AG09309 (cell line): ENCODE measurements around the gene MAN1A2.

Experiments
- DNase-seq: peaks from one replicate; pipeline ENCODE4 v3.0.0-alpha.2; 2010; ENCODE audit warnings: low read depth
- H3K4me3 ChIP-seq: 2 replicates; pipeline ENCODE4 v1.5.1; 2011; ENCODE audit warnings: mild to moderate bottlenecking, low read depth, low read length, moderate library complexity; ENCODE audit not compliant: control insufficient read depth
- CTCF ChIP-seq: IDR thresholded peaks from 2 replicates; pipeline ENCODE4 v1.5.1; 2011; ENCODE audit warnings: mild to moderate bottlenecking, low read depth, low read length, inconsistent platforms; ENCODE audit not compliant: insufficient read depth, control insufficient read depth; ENCODE audit errors: missing control alignments

The MAN1A2 gene

GRCh38 chr1:117523111-117523510 is 155.9 kb downstream of the MAN1A2 start:
- no peak for DNase-seq
- H3K4me3 ChIP-seq = no peak overlapping the region
- no peak for TF ChIP-seq CTCF

DNA sequence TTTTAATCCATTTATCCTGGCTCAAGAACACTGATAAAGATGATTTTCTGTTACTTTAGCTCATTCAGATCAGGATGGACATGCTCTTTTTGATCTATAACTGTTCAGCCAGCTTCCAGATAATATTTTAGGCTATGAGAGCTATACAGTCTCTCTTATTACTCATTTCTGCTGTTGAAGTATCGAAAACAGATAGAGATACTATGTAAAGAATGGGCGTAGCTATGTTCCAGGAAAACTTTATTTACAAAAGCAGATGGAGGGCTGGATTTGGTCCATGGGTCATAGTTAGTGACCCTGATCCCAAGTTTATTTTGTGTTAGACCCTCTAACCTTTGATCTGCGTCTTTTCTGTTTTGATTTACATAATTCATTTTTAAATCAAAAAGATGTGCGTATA is 159.8 kb downstream of the MAN1A2 start:
- no peak for DNase-seq
- H3K4me3 ChIP-seq = no peak overlapping the region
- no peak for TF ChIP-seq CTCF

- TF ChIP-seq CTCF = no peak
- no peak overlapping the region for H3K4me3 ChIP-seq
- no peak for DNase-seq
Observed at GRCh38 chr1:117527566-117528102, 160.4 kb downstream of the MAN1A2 start.

DNA sequence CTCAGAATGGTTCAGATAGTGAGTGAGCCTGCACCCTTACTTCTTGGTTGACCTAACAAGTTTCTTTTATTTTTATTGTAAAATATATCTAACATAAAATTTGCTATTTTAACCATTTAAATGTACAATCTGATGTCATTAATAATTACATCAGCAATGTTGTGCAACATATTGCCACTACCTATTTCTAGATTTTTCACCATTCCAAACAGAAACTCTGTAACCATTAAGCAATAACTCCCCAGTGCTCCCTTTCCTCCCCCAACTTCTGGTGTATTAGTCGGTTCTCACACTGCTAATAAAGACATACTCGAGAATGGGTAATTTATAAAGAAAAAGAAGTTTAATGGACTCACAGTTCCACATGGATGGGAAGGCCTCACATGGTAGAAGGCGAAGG is 162.4 kb downstream of the MAN1A2 start:
- TF ChIP-seq CTCF = no peak

DNA sequence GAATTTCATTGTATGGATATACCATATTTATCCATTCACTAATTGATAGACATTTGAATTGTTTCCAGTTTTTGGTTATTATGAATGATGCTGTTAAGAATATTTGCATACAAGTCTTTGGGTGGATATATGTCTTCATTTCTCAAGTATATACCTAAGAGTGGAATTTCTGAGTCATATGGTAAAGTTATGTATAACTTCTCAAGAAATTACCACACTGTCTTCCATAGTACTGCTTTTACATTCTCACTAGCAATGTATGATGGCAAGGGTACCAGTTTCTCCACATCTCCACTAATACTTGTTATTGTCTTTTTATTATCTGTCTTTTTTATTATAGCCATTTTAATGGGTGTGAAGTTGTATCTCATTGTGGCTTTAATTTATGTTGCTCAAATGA is 164.0 kb downstream of the MAN1A2 start:
- DNase-seq = no peak
- H3K4me3 ChIP-seq = no peak overlapping the region
- no peak for TF ChIP-seq CTCF

More for the DNA sequence above, 162.4 kb downstream of the MAN1A2 start:
- H3K4me3 ChIP-seq = no peak overlapping the region
- no peak for DNase-seq

GRCh38 chr1:117534995-117535467 is 167.8 kb downstream of the MAN1A2 start:
- TF ChIP-seq CTCF = peak; percentile 71

DNA sequence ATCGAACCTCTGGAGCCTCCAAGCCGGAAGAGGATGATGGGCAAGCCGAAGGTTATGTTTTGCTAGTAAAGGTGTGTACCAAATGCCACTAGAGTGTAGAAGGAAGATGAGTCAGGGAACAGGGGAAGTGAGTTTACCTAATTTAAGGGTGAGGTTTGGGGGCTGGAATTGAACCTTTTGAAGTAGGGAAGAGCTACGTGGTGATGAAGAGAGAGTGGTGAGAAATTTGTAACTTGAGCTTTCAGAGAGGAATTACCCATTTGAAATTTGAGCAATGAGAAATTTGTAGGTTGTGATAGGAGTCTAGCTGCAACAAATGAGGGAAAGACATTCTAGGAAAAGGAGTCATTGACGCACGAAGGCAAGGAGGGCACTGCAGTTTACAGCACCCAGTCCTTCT is 168.6 kb downstream of the MAN1A2 start:
- DNase-seq = no peak
- no peak for TF ChIP-seq CTCF
- H3K4me3 ChIP-seq = no peak overlapping the region

More at GRCh38 chr1:117534995-117535467, 167.8 kb downstream of the MAN1A2 start:
- H3K4me3 ChIP-seq = no peak overlapping the region
- peak; percentile 46 for DNase-seq
